IPS-20b (cell line): ENCODE measurements around the gene USP3.
A peak's percentile ranks its signal among the peaks of the same experiment; 100 is the strongest.

ENCODE experiments used
- H3K27ac ChIP-seq: one replicate; pipeline ENCODE4 v1.5.1; 2013; ENCODE audit warnings: low read length
- H3K27me3 ChIP-seq: 2 replicates; pipeline ENCODE4 v1.6.1; 2013; ENCODE audit warnings: mild to moderate bottlenecking, low read length, inconsistent platforms; ENCODE audit not compliant: insufficient read depth
- H3K36me3 ChIP-seq: 2 replicates; pipeline ENCODE4 v1.6.1; 2013; ENCODE audit warnings: low read depth, mild to moderate bottlenecking, inconsistent platforms, low read length, moderate library complexity; ENCODE audit not compliant: insufficient read depth
- H3K4me1 ChIP-seq: 2 replicates; pipeline ENCODE4 v1.6.1; 2013; ENCODE audit warnings: mild to moderate bottlenecking, control low read depth, inconsistent platforms, low read length, moderate library complexity; ENCODE audit not compliant: insufficient read depth
- H3K4me3 ChIP-seq: 2 replicates; pipeline ENCODE4 v1.5.1; 2013; ENCODE audit warnings: mild to moderate bottlenecking, low read length, inconsistent platforms
- H3K9ac ChIP-seq: 2 replicates; pipeline ENCODE4 v1.6.1; 2013; ENCODE audit warnings: low read depth, mild to moderate bottlenecking, inconsistent platforms, low read length, moderate library complexity
- H3K9me3 ChIP-seq: 2 replicates; pipeline ENCODE4 v1.6.1; 2013; ENCODE audit warnings: mild to moderate bottlenecking, low read depth, low read length, inconsistent platforms; ENCODE audit not compliant: insufficient read depth

Gene USP3

DNA sequence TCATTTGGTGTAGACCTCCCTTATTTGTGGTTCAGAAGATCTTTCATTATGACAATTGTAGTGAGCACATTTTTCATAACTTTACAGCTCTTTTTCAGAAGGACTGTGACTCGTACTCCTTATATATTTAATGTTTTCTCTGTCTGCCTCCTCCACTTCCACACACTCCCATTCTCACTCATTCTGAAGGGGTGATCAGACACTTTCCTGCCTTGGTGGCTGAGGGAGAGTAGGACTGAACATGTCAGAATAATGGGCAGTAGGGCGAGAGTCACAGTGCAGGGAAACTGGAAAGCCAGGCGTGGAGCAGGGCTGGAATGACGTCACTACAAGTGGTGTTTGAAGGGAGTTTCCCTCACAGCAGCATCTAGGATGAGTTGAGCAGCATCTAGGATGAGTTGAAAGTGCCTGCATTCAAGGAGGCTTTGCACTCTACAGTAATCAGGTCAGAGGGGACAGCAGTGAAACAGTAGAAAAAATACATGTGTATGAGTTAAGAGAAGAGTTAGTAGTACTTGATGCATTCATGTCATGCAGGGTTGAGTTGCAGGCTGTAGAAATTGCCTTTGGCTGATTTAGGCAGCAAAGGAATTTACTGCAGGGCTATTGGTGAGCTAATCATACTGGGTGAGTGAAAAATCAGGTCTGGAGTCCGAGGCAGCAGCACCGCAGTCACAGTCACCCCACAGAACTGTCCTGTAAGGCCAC is 56.5 kb downstream of the USP3 start:
- Histone ChIP-seq H3K4me3 (no peak overlapping the region), H3K9me3 (no peaks in the 10 kb centered on the region), H3K27me3 (no peaks in the 10 kb centered on the region), H3K9ac (peak overlapping the region; percentile 14; the same call in 1 of the 2 replicates), H3K36me3 (peaks cover 15% of the 10 kb centered on the region; the same call in 1 of the 2 replicates), H3K27ac (no peak overlapping the region), H3K4me1 (peaks cover 35% of the 10 kb centered on the region)

- Histone ChIP-seq H3K9ac (no peak overlapping the region), H3K4me1 (peaks cover 29% of the 10 kb centered on the region), H3K36me3 (peaks cover 18% of the 10 kb centered on the region; the same call in 1 of the 2 replicates), H3K4me3 (no peak overlapping the region), H3K27me3 (no peaks in the 10 kb centered on the region), H3K27ac (no peak overlapping the region), H3K9me3 (no peaks in the 10 kb centered on the region)
Measured at GRCh38 chr15:63564093-63564492, 59.7 kb downstream of the USP3 start.

DNA sequence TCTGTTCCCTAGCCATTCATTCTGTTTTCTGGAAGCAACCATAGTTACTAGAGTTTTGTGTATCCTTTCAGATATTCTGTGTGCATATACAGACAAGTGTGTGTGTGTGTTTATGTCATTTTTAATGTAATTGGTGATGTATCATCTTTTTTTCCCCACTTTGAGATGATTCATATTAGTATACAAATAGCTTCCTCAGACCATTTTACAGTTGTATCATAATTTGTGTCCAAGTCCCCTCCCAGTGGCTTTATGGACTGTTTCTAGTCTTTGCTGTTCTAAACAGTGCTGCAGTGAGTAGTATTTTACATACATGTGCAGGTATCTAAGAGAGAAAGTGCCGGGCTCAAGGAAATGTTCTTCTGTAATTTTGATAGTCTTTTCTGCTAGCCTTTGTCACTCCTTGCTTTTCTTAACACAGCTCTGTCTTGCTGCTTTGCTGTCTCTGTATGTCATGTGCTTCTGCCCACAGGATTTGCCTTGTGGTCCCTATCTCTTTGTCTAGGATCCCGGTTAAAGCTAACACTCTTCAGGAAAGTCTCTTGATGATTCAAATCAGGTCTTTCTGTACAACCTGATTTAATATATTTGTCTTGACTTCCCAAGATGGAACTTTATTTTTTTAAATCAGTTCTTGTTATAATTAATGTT is 61.3 kb downstream of the USP3 start:
- peaks cover 18% of the 10 kb centered on the region; the same call in 1 of the 2 replicates for H3K36me3 ChIP-seq
- H3K4me1 ChIP-seq: peaks cover 17% of the 10 kb centered on the region
- H3K27me3 ChIP-seq: no peaks in the 10 kb centered on the region

DNA sequence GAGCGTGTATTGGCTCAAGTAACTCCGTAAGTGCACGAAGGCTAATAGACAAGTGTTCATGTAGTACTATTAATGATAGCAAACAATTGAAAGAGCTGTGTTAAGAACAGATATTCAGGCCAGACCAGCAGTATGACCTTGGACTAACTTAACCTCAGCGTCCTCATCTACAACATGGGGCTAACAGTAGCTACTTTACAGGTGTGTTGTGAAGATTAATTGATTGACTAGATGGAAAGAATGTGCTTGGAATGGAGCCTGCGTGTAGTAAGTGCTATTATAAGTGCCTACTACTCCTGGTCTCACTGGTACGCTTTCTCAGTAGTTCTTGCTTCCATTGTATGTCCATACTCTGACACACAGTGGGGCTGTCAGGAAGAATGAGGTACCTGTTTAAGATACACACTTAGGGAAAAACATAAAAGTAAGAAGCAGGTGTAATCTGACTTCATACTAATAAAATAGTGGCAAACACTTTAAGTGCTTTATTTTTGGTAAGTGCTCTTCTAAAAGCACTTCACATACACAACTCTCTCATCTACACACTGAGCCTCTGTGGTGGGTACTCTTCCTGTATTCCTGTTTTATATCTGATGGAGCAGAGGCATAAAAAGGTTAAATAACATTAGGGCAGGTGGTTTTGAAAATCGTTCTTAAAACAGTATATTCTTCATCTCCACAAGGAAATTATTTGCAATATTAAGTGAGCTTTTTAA is 68.5 kb downstream of the USP3 start:
- Histone ChIP-seq H3K36me3 (no peaks in the 10 kb centered on the region; the same call in 1 of the 2 replicates), H3K27me3 (no peaks in the 10 kb centered on the region), H3K9ac (no peak overlapping the region), H3K4me1 (no peaks in the 10 kb centered on the region), H3K27ac (no peak overlapping the region), H3K4me3 (no peak overlapping the region), H3K9me3 (no peaks in the 10 kb centered on the region)

More for the DNA sequence above, 61.3 kb downstream of the USP3 start:
- Histone ChIP-seq H3K4me3 (no peak overlapping the region), H3K27ac (no peak overlapping the region), H3K9ac (no peak overlapping the region), H3K9me3 (no peaks in the 10 kb centered on the region)

DNA sequence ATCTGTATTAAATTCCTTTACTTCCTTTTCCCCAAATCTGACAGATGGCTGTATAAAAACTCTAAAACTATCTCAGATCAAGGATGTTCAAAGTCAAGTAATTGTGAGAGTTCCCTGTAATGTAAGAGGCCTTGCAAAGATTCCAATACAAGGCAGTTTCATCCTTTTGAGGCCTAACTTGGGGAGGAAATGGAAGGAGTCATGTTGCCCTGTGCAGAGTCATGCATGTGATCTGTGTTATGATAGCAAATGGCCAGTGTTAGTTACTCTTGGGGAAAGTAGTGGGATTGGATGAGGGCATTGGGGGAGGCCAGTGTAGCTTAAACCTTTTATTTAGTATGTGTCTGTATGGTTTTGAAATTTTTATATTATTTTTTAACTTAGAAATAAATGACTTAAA is 69.1 kb downstream of the USP3 start:
- no peak overlapping the region for H3K27ac ChIP-seq
- H3K4me1 ChIP-seq: no peaks in the 10 kb centered on the region
- no peaks in the 10 kb centered on the region for H3K9me3 ChIP-seq
- no peak overlapping the region for H3K9ac ChIP-seq
- H3K4me3 ChIP-seq: no peak overlapping the region
- H3K36me3 ChIP-seq: no peaks in the 10 kb centered on the region; the same call in 1 of the 2 replicates
- H3K27me3 ChIP-seq: no peaks in the 10 kb centered on the region

DNA sequence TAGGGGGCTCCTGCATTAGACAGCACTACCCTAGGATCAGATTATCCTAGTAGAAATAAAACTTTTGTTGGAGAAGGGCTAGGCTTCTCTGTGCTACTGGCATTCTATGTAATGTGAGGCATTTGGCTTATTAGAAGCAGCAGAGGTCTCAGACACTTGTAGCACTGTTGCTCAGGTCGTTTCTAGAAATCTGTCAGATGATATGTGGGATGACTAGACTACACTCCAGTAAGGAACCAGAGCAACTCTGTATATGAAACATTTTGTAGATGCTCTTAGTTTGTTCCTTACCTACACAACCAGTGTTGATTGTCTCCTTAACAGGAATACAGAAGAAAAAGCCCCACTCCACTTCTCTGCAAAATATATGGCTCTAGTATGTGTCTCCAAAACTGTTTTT is 70.9 kb downstream of the USP3 start:
- H3K4me1 ChIP-seq: no peaks in the 10 kb centered on the region
- H3K9me3 ChIP-seq: no peaks in the 10 kb centered on the region
- H3K36me3 ChIP-seq: no peaks in the 10 kb centered on the region; the same call in 1 of the 2 replicates
- H3K27ac ChIP-seq: no peak overlapping the region
- no peak overlapping the region for H3K9ac ChIP-seq
- H3K27me3 ChIP-seq: no peaks in the 10 kb centered on the region
- H3K4me3 ChIP-seq: no peak overlapping the region

DNA sequence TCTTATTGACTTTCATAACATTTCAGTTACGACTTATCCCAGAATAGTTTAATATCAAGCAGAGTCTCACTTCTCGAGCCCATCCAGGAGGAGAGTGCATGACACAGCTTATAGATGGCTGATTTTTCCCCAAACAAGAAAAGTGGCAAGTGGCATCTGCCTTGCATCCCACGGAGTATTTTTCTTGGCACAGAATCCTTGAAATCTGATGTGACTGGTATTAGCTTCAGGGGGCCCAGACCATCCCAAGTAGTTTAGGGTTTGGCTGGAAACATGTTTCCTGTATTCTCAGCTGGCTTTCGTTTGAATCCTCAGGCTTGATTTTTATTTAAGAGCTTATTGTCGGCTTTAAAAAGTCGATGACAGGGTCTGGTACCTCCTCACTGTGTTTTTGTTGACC is 72.0 kb downstream of the USP3 start:
- H3K4me3 ChIP-seq: no peak overlapping the region
- H3K36me3 ChIP-seq: no peaks in the 10 kb centered on the region; the same call in 1 of the 2 replicates

DNA sequence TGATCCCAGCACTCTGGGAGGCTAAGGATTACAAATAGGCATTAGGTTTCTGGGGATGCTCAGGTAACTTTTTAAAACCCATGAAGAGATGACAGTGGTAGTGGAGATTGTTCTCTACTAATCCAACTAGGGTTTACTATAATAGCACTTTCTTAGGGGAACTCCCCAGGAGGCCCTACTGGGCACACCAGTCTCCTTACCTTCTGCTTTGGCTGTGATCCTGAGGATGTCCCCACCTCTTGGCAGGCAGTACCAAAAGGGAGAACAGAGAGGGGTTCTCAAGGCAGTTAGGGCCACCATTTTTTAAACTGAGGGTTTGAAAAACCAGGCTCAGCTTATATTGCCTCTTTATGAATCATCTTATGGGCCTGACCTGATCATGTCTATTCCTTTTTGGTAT is 77.8 kb downstream of the USP3 start:
- peaks cover 4% of the 10 kb centered on the region; the same call in 1 of the 2 replicates for H3K4me1 ChIP-seq
- H3K9me3 ChIP-seq: no peaks in the 10 kb centered on the region
- H3K4me3 ChIP-seq: no peak overlapping the region
- no peak overlapping the region for H3K9ac ChIP-seq
- no peaks in the 10 kb centered on the region for H3K36me3 ChIP-seq
- no peak overlapping the region for H3K27ac ChIP-seq
- H3K27me3 ChIP-seq: no peaks in the 10 kb centered on the region

More for the DNA sequence above, 72.0 kb downstream of the USP3 start:
- Histone ChIP-seq H3K9me3 (no peaks in the 10 kb centered on the region), H3K27ac (no peak overlapping the region), H3K27me3 (no peaks in the 10 kb centered on the region), H3K9ac (no peak overlapping the region), H3K4me1 (no peaks in the 10 kb centered on the region)

DNA sequence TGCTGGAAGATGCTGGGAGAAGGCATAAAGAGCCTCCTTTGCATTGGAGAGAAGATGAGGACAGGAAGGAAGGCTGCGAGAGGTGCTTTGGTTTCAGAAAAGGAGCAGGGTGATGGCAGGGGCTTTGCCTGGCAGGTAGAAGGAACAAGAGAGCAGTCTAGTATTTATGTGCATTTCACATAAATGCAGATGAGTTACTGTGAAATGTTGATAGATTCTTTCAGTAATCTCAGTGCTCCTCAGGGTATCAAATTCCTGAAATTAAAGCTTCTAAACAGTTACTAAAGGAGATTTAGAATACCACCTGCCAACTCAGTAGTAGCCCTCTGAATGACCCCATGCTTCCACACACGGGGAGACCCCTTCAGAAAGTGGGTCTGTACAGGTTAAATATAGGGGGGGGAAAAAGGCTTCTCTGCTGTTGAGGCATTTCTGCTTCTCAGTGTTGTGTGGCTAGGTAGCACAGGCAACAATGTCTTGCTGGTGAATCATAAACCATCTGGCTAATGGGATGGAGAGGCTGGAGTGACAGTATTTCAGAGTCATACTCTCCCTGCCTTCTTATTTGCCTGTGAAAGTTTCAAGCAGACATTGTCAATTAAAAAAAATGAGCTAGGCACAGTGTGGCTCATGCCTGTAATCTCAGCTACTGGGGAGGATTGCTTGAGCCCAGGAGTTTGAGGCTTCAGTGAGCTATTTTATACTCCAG is 78.5 kb downstream of the USP3 start:
- Histone ChIP-seq H3K9me3 (no peaks in the 10 kb centered on the region), H3K4me3 (no peak overlapping the region), H3K36me3 (no peaks in the 10 kb centered on the region), H3K9ac (no peak overlapping the region), H3K27ac (no peak overlapping the region), H3K4me1 (peaks cover 4% of the 10 kb centered on the region; the same call in 1 of the 2 replicates), H3K27me3 (no peaks in the 10 kb centered on the region)

GRCh38 chr15:63586790-63587189 is 82.4 kb downstream of the USP3 start:
- no peaks in the 10 kb centered on the region for H3K9me3 ChIP-seq
- H3K36me3 ChIP-seq: peaks cover 26% of the 10 kb centered on the region; the same call in 1 of the 2 replicates
- no peak overlapping the region for H3K4me3 ChIP-seq
- no peaks in the 10 kb centered on the region for H3K27me3 ChIP-seq
- H3K4me1 ChIP-seq: peaks cover 4% of the 10 kb centered on the region; the same call in 1 of the 2 replicates
- no peak overlapping the region for H3K9ac ChIP-seq
- no peak overlapping the region for H3K27ac ChIP-seq

DNA sequence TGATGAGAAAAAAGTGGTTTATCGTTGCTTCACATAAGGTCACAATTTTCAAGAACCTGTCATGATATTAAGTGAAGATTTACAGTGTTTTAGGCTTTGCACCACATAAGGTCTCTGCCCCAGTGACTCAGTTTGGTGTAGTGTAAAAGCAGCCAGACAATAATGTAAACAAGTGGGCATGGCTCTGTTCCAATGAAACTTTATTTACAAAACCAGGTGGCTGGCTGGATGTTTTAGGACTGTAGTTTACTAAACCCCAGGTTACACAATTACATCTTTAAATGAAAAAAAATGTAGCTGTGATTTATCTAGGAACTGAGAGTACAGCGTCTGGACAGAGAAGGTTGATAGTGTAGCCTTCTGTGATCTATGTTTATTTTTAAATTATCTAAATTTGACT is 83.1 kb downstream of the USP3 start:
- no peak overlapping the region for H3K27ac ChIP-seq
- no peak overlapping the region for H3K9ac ChIP-seq
- H3K27me3 ChIP-seq: no peaks in the 10 kb centered on the region
- peaks cover 26% of the 10 kb centered on the region; the same call in 1 of the 2 replicates for H3K36me3 ChIP-seq
- H3K4me1 ChIP-seq: peaks cover 4% of the 10 kb centered on the region; the same call in 1 of the 2 replicates
- H3K4me3 ChIP-seq: no peak overlapping the region
- no peaks in the 10 kb centered on the region for H3K9me3 ChIP-seq
